DMS79 (cell line): Measurements from ENCODE around the gene UNC93A.
"Not testable (repeated sequence)": the region's sequence is repeated elsewhere in the genome, so short reads cannot be mapped to it uniquely, and the experiment has no call there.

Experiments used
- DNase-seq: peaks from one replicate; lab custom pipeline; 2025; lab: John Stamatoyannopoulos, UW

Gene UNC93A

GRCh38 chr6:167293590-167294091 lies 2.5 kb downstream of the UNC93A start:
- DNase-seq = no peak

GRCh38 chr6:167294241-167294640 lies 3.1 kb downstream of the UNC93A start:
- DNase-seq = no peak

- no peak for DNase-seq
Measured at GRCh38 chr6:167294651-167295494, 3.8 kb downstream of the UNC93A start.

- no peak for DNase-seq
Measured at GRCh38 chr6:167295495-167296292, 4.6 kb downstream of the UNC93A start.

- no peak for DNase-seq
Measured at GRCh38 chr6:167296293-167296690, 5.2 kb downstream of the UNC93A start.

- no peak for DNase-seq
Measured at GRCh38 chr6:167296902-167297301, 5.8 kb downstream of the UNC93A start.

- no peak for DNase-seq
Measured at GRCh38 chr6:167298127-167298526, 7.0 kb downstream of the UNC93A start.

- no peak for DNase-seq
Measured at GRCh38 chr6:167299641-167300308, 8.7 kb downstream of the UNC93A start.

GRCh38 chr6:167300902-167301777 lies 10.0 kb downstream of the UNC93A start:
- DNase-seq = no peak

- DNase-seq = no peak
Measured at GRCh38 chr6:167302074-167302473, 11.0 kb downstream of the UNC93A start.

GRCh38 chr6:167302796-167303195 lies 11.7 kb downstream of the UNC93A start:
- no peak for DNase-seq

- no peak for DNase-seq
Measured at GRCh38 chr6:167303675-167304625, 12.8 kb downstream of the UNC93A start.

- no peak for DNase-seq
Measured at GRCh38 chr6:167304912-167305311, 13.8 kb downstream of the UNC93A start.

- no peak for DNase-seq
Measured at GRCh38 chr6:167305796-167306195, 14.7 kb downstream of the UNC93A start.

- no peak for DNase-seq
Measured at GRCh38 chr6:167306401-167306998, 15.4 kb downstream of the UNC93A start.

GRCh38 chr6:167307342-167307955 lies 16.3 kb downstream of the UNC93A start:
- DNase-seq = no peak

GRCh38 chr6:167308207-167308606 lies 17.1 kb downstream of the UNC93A start:
- no peak for DNase-seq

GRCh38 chr6:167309355-167310192 lies 18.5 kb downstream of the UNC93A start:
- not testable (repeated sequence) for DNase-seq
